Measurements from ENCODE around the gene ARHGAP22.

- TF ChIP-seq CTCF (IDR thresholded peaks at IDR 0.05) (no peak), ZFX (IDR thresholded peaks at IDR 0.05; ENCODE audit: borderline replicate concordance) (no peak)
Observed at GRCh38 chr10:48494611-48495010, 110.3 kb downstream of the ARHGAP22 start.
